Measurements from ENCODE around the gene HRH1. TPM values are rescaled to one million over a fixed set of nuclear protein-coding genes. Genes with fewer than 3 reads are reported as not detected.

The HRH1 gene
- total and polyA plus RNA-seq, 10 of the 15 experiments (the other 5 are each of a cell fraction or from before 2014, with no cell fraction given), result not detected

GRCh38 chr3:11251807-11252176 lies 97.5 kb downstream of the HRH1 start:
- Histone ChIP-seq H3K27me3 (replicated peaks in 1 of 2; ENCODE audit: control insufficient read depth in 2 of 2, insufficient read depth in 2 of 2, low read length in 1 of 2) (peaks cover 0 to 2% of the 10 kb centered on the region in 2 experiments; a peak in 1 of 4 replicates), H2AFZ (ENCODE audit: control insufficient read depth, low read depth, low read length) (no peak overlapping the region), H3K9me3 (replicated peaks; ENCODE audit: control insufficient read depth, insufficient read depth, low read length) (no peaks in the 10 kb centered on the region; the same call in 2 of the 3 replicates), H3K9ac (ENCODE audit: control insufficient read depth, insufficient read depth, low read length) (no peak overlapping the region), H3K4me3 (no peak overlapping the region), H3K36me3 (ENCODE audit: control insufficient read depth in 2 of 2, insufficient read depth in 2 of 2, low read length in 1 of 2) (no peaks in the 10 kb centered on the region), H3K27ac (ENCODE audit: control insufficient read depth, insufficient read depth) (no peak overlapping the region), H3K4me2 (ENCODE audit: control insufficient read depth, insufficient read depth) (no peak overlapping the region), H3K79me2 (ENCODE audit: control insufficient read depth, insufficient read depth, low read length) (no peaks in the 10 kb centered on the region), H4K20me1 (ENCODE audit: control insufficient read depth, insufficient read depth) (no peaks in the 10 kb centered on the region), H3K4me1 (ENCODE audit: control insufficient read depth, insufficient read depth, low read length) (no peaks in the 10 kb centered on the region)
- no peak for DNase-seq (ENCODE audit: low read depth, low spot score)
- WGBS (ENCODE audit: insufficient coverage, insufficient replicate concordance, low lambda C conversion rate, missing lambda C conversion rate), result 58% methylated on average over 6 of the region's 6 CpGs
- in situ Hi-C loops (cut with MboI), result no loop called here
- no peak for FAIRE-seq
- ChIA-PET POLR2A (no interaction called here), CTCF (no interaction called here), SMC1A (ENCODE audit: uncharacterized antibody, unreplicated experiment) (no interaction called here), RAD21 (ENCODE audit: unreplicated experiment) (no interaction called here)
- BruUV-seq (replicated peaks), result no TSS peak
- intact Hi-C loops (cut with micrococcal nuclease; ENCODE audit: unreplicated experiment), result loop anchor here (5.0 kb wide), 1 partner anchor 86 kb away; no protein-coding TSS in a partner anchor
- ATAC-seq, result no peak
- TF ChIP-seq ZNF687 (IDR thresholded peaks at IDR 0.05) (no peak), CTCF (IDR thresholded peaks at IDR 0.05 in 2 of 3, conservative IDR thresholded peaks at IDR 0.05 in 1 of 3; ENCODE audit: control insufficient read depth in 2 of 3, extremely low read depth in 1 of 3, insufficient read depth in 1 of 3, low read depth in 3 of 3, low read length in 3 of 3) (no peak), CBX3 (IDR thresholded peaks at IDR 0.05; ENCODE audit: borderline replicate concordance, low read depth) (no peak), HSF1 (IDR thresholded peaks at IDR 0.05; ENCODE audit: low read depth, low read length) (no peak), PRDM15 (CRISPR knock-in tag; IDR thresholded peaks at IDR 0.05) (no peak), ZSCAN29 (IDR thresholded peaks at IDR 0.05) (no peak), EED (IDR thresholded peaks at IDR 0.05; ENCODE audit: low read depth) (no peak), SUZ12 (IDR thresholded peaks at IDR 0.05; ENCODE audit: unreplicated experiment) (no peak), NR2F1 (conservative IDR thresholded peaks at IDR 0.05) (no peak)
